Measurements from ENCODE around the gene LLPH.

Gene LLPH

GRCh38 chr12:66141299-66141698 lies 10.7 kb upstream of the LLPH start:
- no peak for DNase-seq

- no peak for DNase-seq
Observed at GRCh38 chr12:66140731-66141130, 10.2 kb upstream of the LLPH start.

GRCh38 chr12:66139328-66139727 lies 8.8 kb upstream of the LLPH start:
- DNase-seq: no peak

- no peak for DNase-seq
Observed at GRCh38 chr12:66137937-66138336, 7.4 kb upstream of the LLPH start.

- DNase-seq: no peak
Observed at GRCh38 chr12:66132408-66132807, 1.9 kb upstream of the LLPH start.

GRCh38 chr12:66131067-66131688 lies 628 bp upstream of the LLPH start:
- no peak for DNase-seq

- no peak for DNase-seq
Observed at GRCh38 chr12:66129934-66130266, 650 bp downstream of the LLPH start.

- DNase-seq: no peak
Observed at GRCh38 chr12:66127650-66128049, 2.9 kb downstream of the LLPH start.

- DNase-seq: no peak
Observed at GRCh38 chr12:66120477-66120876, 10.1 kb downstream of the LLPH start.

GRCh38 chr12:66119870-66120241 lies 10.7 kb downstream of the LLPH start:
- DNase-seq: no peak

GRCh38 chr12:66119229-66119869 lies 11.2 kb downstream of the LLPH start:
- no peak for DNase-seq

- no peak for DNase-seq
Observed at GRCh38 chr12:66118240-66118891, 12.2 kb downstream of the LLPH start.

- no peak for DNase-seq
Observed at GRCh38 chr12:66117242-66117641, 13.3 kb downstream of the LLPH start.

GRCh38 chr12:66115071-66115600 lies 15.4 kb downstream of the LLPH start:
- DNase-seq: no peak

GRCh38 chr12:66113471-66113870 lies 17.1 kb downstream of the LLPH start:
- DNase-seq: no peak

GRCh38 chr12:66111605-66112004 lies 18.9 kb downstream of the LLPH start:
- DNase-seq: no peak

- no peak for DNase-seq
Observed at GRCh38 chr12:66109056-66109455, 21.5 kb downstream of the LLPH start.

GRCh38 chr12:66108386-66108785 lies 22.2 kb downstream of the LLPH start:
- DNase-seq: no peak

GRCh38 chr12:66107451-66107915 lies 23.1 kb downstream of the LLPH start:
- peak; percentile 50 for DNase-seq

- no peak for DNase-seq
Observed at GRCh38 chr12:66103016-66103913, 27.3 kb downstream of the LLPH start.

GRCh38 chr12:66092559-66093269 lies 37.8 kb downstream of the LLPH start:
- no peak for DNase-seq

- DNase-seq: no peak
Observed at GRCh38 chr12:66090157-66090556, 40.4 kb downstream of the LLPH start.
